GM21737 (cell line): ENCODE data around the gene SLC38A6.

Experiments
- ATAC-seq: cut with Tn5 transposase; IDR thresholded peaks from one replicate; pipeline ENCODE4 v1.9.1; 2021; ENCODE audit warnings: mild to moderate bottlenecking, moderate library complexity; ENCODE audit not compliant: unreplicated experiment

SLC38A6 gene

GRCh38 chr14:61101803-61102548 lies 120.9 kb downstream of the SLC38A6 start:
- no peak for ATAC-seq
